ENCODE data around the gene PTPRT. TPM values are rescaled to one million over a fixed set of nuclear protein-coding genes. Genes with fewer than 3 reads are reported as not detected.

The PTPRT gene
- polyA plus RNA-seq, 1 of the 3 experiments (the other 2 are of a cell fraction): not detected

DNA sequence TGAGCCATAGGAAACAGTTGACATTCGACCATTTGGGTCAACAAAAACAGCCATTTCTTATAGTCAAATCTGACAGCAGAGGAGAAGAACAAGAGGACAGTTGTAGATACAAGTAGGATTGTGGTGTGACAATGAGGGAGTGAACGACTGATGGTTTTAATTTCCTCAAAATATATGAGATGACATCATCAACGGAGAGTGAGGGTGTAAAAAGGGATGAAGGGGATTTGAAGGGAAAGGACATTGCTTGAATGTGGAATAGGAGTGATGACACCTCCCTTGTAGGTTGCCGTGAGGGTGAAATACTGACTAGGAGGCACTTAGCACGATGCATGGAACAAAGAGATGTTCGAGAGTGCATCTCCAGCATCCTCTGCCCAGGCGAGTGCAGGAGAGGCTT lies 1071.7 kb downstream of the PTPRT start:
- TF ChIP-seq FOXJ3 (CRISPR knock-in tag; IDR thresholded peaks at IDR 0.05) (no peak), TCF12 (IDR thresholded peaks at IDR 0.05) (no peak), TEAD4 (IDR thresholded peaks at IDR 0.05; ENCODE audit: borderline replicate concordance, insufficient read depth) (no peak), GABPA (IDR thresholded peaks at IDR 0.05; ENCODE audit: low read depth) (no peak), GATA2 (CRISPR knock-in tag; IDR thresholded peaks at IDR 0.05) (no peak), EP300 (IDR thresholded peaks at IDR 0.05; ENCODE audit: borderline replicate concordance in 1 of 2, low read depth in 1 of 2, low read length in 1 of 2) (no peak), RFX5 (IDR thresholded peaks at IDR 0.05; ENCODE audit: low read length) (no peak), NFIC (IDR thresholded peaks at IDR 0.05; ENCODE audit: borderline replicate concordance) (no peak), EZH2phosphoT487 (IDR thresholded peaks at IDR 0.05; ENCODE audit: borderline replicate concordance, low read depth) (no peak), SMC3 (IDR thresholded peaks at IDR 0.05; ENCODE audit: low read depth, low read length) (no peak), JUND (IDR thresholded peaks at IDR 0.05) (no peak)
- TF ChIP-seq, protein P1, sequence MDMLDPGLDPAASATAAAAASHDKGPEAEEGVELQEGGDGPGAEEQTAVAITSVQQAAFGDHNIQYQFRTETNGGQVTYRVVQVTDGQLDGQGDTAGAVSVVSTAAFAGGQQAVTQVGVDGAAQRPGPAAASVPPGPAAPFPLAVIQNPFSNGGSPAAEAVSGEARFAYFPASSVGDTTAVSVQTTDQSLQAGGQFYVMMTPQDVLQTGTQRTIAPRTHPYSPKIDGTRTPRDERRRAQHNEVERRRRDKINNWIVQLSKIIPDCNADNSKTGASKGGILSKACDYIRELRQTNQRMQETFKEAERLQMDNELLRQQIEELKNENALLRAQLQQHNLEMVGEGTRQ (IDR thresholded peaks at IDR 0.05; ENCODE audit: borderline replicate concordance, low read depth, low read length): no peak
- TF ChIP-seq, protein P2, sequence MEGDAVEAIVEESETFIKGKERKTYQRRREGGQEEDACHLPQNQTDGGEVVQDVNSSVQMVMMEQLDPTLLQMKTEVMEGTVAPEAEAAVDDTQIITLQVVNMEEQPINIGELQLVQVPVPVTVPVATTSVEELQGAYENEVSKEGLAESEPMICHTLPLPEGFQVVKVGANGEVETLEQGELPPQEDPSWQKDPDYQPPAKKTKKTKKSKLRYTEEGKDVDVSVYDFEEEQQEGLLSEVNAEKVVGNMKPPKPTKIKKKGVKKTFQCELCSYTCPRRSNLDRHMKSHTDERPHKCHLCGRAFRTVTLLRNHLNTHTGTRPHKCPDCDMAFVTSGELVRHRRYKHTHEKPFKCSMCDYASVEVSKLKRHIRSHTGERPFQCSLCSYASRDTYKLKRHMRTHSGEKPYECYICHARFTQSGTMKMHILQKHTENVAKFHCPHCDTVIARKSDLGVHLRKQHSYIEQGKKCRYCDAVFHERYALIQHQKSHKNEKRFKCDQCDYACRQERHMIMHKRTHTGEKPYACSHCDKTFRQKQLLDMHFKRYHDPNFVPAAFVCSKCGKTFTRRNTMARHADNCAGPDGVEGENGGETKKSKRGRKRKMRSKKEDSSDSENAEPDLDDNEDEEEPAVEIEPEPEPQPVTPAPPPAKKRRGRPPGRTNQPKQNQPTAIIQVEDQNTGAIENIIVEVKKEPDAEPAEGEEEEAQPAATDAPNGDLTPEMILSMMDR (IDR thresholded peaks at IDR 0.05): no peak
- TF ChIP-seq, protein P3, sequence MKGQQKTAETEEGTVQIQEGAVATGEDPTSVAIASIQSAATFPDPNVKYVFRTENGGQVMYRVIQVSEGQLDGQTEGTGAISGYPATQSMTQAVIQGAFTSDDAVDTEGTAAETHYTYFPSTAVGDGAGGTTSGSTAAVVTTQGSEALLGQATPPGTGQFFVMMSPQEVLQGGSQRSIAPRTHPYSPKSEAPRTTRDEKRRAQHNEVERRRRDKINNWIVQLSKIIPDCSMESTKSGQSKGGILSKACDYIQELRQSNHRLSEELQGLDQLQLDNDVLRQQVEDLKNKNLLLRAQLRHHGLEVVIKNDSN (IDR thresholded peaks at IDR 0.05; ENCODE audit: borderline replicate concordance, low read depth): no peak
- CTCF ChIA-PET: no interaction called here

DNA sequence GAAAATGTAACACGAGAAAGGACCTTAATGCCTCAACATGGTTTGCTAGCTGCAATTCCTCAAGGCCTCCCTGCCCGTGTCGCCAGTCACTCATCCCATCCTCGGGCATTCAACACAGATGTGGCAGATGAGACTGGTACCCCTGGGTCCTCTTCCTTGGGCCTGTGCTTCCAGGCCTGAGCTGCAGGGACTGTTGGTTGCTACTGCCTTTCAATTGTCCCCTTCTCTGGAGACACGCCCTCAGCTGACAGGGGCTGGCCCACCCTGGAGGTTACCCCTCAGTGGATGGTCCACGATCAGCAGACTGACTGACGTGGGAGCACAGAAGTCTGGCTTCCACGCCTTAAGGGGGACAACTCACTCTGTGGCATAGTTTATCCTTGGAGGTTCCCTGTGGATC lies 1076.5 kb downstream of the PTPRT start:
- Histone ChIP-seq H3K36me3 (replicated peaks in 1 of 2; ENCODE audit: control insufficient read depth in 1 of 2, insufficient read depth in 2 of 2, low read length in 1 of 2) (no peaks in the 10 kb centered on the region), H3K9ac (no peak overlapping the region), H3K4me3 (ENCODE audit: low read depth in 2 of 2, low read length in 1 of 2) (no peak overlapping the region), H3K9me3 (no peaks in the 10 kb centered on the region), H2AFZ (ENCODE audit: low read depth) (no peak overlapping the region), H3K27ac (ENCODE audit: low read depth in 2 of 2, low read length in 1 of 2) (no peak overlapping the region), H3F3A (replicated peaks; ENCODE audit: insufficient read depth) (no peaks in the 10 kb centered on the region), H4K20me1 (ENCODE audit: insufficient read depth) (no peaks in the 10 kb centered on the region), H3K79me2 (ENCODE audit: insufficient read depth) (no peaks in the 10 kb centered on the region), H3K4me1 (ENCODE audit: control insufficient read depth in 1 of 2, insufficient read depth in 2 of 2, low read depth in 1 of 2, low read length in 1 of 2) (peaks cover 0 to 10% of the 10 kb centered on the region in 2 experiments; a peak in 1 of 4 replicates), H3K9me2 (no peaks in the 10 kb centered on the region), H3K27me3 (ENCODE audit: insufficient read depth) (no peaks in the 10 kb centered on the region), H3K4me2 (no peak overlapping the region)
- ChIA-PET POLR2A (interaction anchor here (0.6 kb wide), 1 partner anchor 608 kb away, joined by 3 read pairs; no protein-coding TSS in a partner anchor), CTCF (interaction anchor here (0.7 to 1.4 kb wide), 3 partner anchors 10 to 47 kb away, joined by 3 to 5 read pairs (median 4); no protein-coding TSS in a partner anchor)
- no peak for DNase-seq
- WGBS (ENCODE audit: low lambda C conversion rate): 19% methylated on average over 5 of the region's 8 CpGs
- TF ChIP-seq RXRA (IDR thresholded peaks at IDR 0.05; ENCODE audit: borderline replicate concordance, low read depth) (no peak), MXI1 (IDR thresholded peaks at IDR 0.05; ENCODE audit: low read depth, low read length) (no peak), RAD21 (IDR thresholded peaks at IDR 0.05; ENCODE audit: low read length) (no peak)

More for the DNA sequence above, 1071.7 kb downstream of the PTPRT start:
- no peaks in the 10 kb centered on the region for H3K79me2 ChIP-seq (ENCODE audit: insufficient read depth)
- no peaks in the 10 kb centered on the region for H3K27me3 ChIP-seq (ENCODE audit: insufficient read depth)
- H3K9me2 ChIP-seq: no peaks in the 10 kb centered on the region
- WGBS (ENCODE audit: low lambda C conversion rate): 19% methylated on average over 5 of the region's 7 CpGs
- no peaks in the 10 kb centered on the region for H3K36me3 ChIP-seq (replicated peaks in 1 of 2; ENCODE audit: control insufficient read depth in 1 of 2, insufficient read depth in 2 of 2, low read length in 1 of 2)
- H3K4me3 ChIP-seq (ENCODE audit: low read depth in 2 of 2, low read length in 1 of 2): no peak overlapping the region
- no peak overlapping the region for H3K9ac ChIP-seq
- no peaks in the 10 kb centered on the region for H4K20me1 ChIP-seq (ENCODE audit: insufficient read depth)
- POLR2A ChIA-PET: no interaction called here
- no peaks in the 10 kb centered on the region for H3K9me3 ChIP-seq
- no peak overlapping the region for H3K4me2 ChIP-seq
- H3K27ac ChIP-seq (ENCODE audit: low read depth in 2 of 2, low read length in 1 of 2): no peak overlapping the region
- peaks cover 0 to 16% of the 10 kb centered on the region in 2 experiments; a peak in 2 of 4 replicates for H3K4me1 ChIP-seq (ENCODE audit: control insufficient read depth in 1 of 2, insufficient read depth in 2 of 2, low read depth in 1 of 2, low read length in 1 of 2)
- no peak overlapping the region for H2AFZ ChIP-seq (ENCODE audit: low read depth)
- DNase-seq: no peak
- H3F3A ChIP-seq (replicated peaks; ENCODE audit: insufficient read depth): no peaks in the 10 kb centered on the region

Data from SK-N-SH (cell line).